HUDEP-2 (cell line): ENCODE results near the gene SHF.
"Not testable (repeated sequence)": the region's sequence is repeated elsewhere in the genome, so short reads cannot be mapped to it uniquely, and the experiment has no call there.

Experiments used
- DNase-seq, 76 experiments: peaks; one replicate each; lab custom pipeline; 2025; ENCODE audit not compliant: unreplicated experiment in 76 of 76; lab: John Stamatoyannopoulos, UW

SHF gene

GRCh38 chr15:45187894-45188830, at the start of gene SHF:
SHF (minus strand) TSS chr15:45187966; CDS start chr15:45187951, 15 bp downstream.
- DNase-seq: no peak

DNA sequence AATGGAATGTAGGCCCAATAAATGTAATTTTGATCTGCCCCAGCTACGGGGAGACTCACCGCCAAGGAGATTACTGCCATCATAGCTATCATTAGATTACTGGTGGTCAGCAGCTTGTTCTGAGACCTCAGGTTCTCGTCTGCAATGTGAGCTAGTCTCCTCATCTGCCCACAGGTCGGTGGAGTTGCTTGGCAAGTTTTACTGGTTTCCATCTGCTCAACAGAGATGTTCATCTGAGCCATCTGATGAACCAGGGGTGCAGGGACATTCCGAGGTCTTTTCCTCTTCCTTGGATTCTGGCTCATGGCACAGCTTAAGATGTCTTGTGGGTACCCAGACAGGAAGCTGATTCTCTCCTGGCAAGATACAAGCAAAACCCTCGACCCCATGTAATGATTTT, 49.0 kb upstream of the SHF start:
- DNase-seq: not testable (repeated sequence)

- DNase-seq: no peak
Measured at GRCh38 chr15:45234562-45235235, 46.9 kb upstream of the SHF start.

GRCh38 chr15:45231864-45232562, 44.2 kb upstream of the SHF start:
- no peak for DNase-seq

GRCh38 chr15:45231132-45231531, 43.4 kb upstream of the SHF start:
- no peak for DNase-seq

GRCh38 chr15:45230245-45230965, 42.6 kb upstream of the SHF start:
- DNase-seq: no peak

- DNase-seq: no peak
Measured at GRCh38 chr15:45228931-45229330, 41.2 kb upstream of the SHF start.

DNA sequence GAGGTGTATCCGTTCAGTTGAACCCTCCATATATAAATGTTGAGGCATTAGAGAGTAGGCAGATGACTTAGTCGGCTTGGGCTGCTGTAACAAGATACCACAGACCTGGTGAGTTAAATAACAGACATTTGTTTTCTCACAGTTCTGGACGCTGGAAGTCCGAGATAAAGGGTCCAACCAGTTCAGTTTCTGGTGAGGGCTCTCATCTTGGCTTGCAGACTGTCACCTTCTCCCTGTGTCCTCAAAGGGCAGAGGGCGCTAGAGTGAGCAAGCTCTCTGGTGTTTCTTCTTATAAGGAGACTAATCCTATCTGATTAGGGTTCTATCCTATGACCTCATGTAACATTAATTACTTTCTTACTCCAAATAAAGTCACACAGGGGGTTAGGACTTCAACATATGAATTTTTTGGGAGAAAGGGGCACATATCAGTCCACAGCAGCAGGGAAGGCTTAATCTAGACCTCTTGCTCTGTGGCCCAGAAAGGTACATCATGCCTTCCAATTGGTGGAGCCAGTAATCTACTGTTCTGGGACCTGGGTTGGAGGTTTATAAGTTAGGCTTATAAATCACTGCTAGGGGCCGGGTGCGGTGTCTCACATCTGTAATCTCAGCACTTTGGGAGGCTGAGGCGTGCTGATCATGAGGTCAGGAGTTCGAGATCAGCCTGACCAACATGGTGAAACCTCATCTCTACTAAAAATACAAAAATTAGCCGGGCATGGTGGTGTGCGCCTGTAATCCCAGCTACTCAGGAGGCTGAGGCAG, 37.9 kb upstream of the SHF start:
- peak in 5 of 76 experiments; percentile 2 to 19 (median 5) for DNase-seq

GRCh38 chr15:45224621-45225217, 37.0 kb upstream of the SHF start:
- no peak for DNase-seq

DNA sequence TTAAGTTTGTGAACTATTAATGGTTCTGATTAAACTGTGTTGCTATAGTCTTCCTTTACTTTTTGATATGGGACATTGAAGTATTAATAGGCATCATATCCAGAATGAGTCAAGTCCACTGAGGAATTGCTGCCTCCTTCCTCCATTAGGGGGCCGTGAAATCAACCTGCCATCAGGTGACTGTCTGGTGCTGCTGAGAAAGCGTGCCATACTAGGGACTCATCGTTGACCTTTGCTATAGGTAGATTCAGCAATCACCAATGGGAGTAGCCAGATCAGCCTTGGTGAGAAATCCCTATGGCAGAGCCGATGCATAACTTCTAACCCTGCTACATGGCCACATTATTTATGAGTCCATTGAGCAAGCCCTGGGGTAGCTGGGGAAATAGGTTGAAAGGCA, 34.2 kb upstream of the SHF start:
- no peak for DNase-seq

DNA sequence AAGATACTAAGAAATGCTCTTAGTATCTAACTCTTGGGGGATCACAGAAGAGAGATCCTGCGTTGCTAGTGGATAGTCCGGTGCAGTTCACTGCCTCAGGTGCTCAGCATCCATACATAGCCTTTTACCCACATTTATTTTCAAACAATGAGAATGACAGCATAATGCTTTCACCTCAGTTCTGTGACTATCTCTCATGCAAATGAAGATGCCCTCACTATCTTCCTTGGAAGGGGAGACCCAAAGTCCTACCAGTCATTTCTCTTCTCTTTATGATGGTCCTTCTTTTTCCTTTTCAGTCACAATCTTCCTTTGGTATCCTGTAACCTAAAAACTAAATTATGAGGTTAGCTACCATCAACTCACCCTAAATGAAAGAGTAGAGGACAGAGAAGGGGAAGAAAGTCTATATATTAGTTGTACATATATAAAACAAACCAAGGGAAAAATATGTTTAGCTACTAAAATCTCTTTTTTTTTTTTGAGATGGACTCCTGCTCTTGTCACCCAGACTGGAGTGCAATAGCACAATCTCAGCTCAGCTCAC, 33.4 kb upstream of the SHF start:
- DNase-seq: no peak

DNA sequence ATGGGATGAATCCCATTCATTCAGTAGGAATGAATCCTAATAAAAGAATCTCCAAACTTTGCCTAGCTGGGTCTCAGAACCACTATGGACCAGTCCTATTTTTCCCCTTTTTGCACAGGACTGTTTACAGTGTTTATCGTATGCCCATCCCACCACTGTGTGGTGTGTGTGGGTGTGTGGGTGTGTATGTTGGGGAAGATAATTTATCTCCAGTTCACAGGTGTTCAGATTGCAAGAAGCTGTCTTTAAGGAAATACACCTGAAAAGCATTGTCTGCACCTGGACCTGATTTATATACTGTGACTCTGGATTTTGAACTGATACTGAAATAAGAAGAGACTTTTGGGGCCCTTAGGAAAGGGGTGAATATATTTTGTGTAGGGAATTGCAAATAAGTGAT, 24.7 kb upstream of the SHF start:
- DNase-seq: peak in 1 of 76 experiments; percentile 11

DNA sequence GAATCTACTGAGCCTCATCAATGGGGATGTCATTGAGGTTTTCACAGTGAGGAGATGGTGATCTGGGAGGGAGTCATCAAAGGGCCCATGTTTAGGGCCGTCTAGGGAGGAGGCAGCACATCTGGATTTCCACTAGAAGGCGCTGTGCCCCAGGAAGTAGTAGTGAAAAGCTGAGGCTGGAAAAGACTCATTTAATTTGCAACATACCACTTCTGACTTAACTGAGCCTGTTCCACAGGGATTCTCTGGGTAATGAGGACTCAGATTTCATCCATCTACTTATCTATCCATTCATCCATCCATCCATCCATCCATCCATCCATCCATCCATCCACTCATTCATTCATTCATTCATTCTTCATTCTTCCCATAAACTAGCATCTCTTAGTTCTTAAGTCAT, 17.4 kb upstream of the SHF start:
- DNase-seq: peak in 58 of 76 experiments; percentile 2 to 69 (median 34)

GRCh38 chr15:45203182-45203581, 15.4 kb upstream of the SHF start:
- DNase-seq: no peak

DNA sequence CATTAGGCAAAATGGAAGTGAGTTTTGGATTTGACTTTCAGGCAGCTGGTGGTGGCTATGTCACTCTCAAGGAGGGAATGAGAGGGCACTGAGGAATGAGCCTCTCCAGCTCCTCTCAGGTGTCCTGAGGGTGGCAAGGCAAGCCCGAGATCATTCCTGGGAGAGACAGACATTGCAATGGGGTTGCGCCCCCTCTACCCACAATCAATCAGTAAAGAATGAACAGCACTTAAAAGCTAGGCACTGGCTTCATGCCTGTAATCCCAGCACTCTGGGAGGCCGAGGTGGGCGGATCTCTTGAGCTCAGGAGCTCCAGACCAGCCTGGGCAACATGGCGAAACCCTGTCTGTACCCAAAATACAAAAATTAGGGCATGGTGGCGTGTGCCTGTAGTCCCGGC, 14.1 kb upstream of the SHF start:
- no peak for DNase-seq

DNA sequence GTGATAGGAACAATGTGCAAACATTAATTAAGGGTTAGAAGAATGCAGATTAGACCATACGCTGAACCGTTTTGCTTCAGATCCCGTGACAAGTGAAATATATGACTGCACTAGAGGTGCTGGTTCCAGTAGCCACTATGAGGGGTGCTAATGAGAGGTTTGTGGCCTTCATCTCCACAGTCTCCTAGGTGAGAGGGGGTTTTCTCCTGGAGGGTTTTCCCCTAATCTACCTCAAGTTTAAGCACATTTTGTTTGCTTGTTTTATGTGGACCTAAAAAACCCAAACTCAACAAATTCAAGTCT, 13.7 kb upstream of the SHF start:
- DNase-seq: no peak

GRCh38 chr15:45200799-45201556, 13.2 kb upstream of the SHF start:
- DNase-seq: peak in 75 of 76 experiments; percentile 26 to 93 (median 78)

- peak; percentile 37 to 96 (median 89) for DNase-seq
Measured at GRCh38 chr15:45200001-45200798, 12.4 kb upstream of the SHF start.
